Bronchial smooth muscle cell (primary cell): Measurements from ENCODE around the gene GAPDH. TPM values are rescaled to one million over a fixed set of nuclear protein-coding genes. Genes with fewer than 3 reads are reported as not detected.

Experiments
- total RNA-seq: library from RNA; depleted of rRNA; stranded (reverse); fragments of >200 nt; gene quantifications from 2 replicates; pipeline ENCODE4 v1.2.1, GENCODE V29; 2014

The GAPDH gene
- total RNA-seq = 6,052 and 6,940 TPM in 2 replicates

DNA sequence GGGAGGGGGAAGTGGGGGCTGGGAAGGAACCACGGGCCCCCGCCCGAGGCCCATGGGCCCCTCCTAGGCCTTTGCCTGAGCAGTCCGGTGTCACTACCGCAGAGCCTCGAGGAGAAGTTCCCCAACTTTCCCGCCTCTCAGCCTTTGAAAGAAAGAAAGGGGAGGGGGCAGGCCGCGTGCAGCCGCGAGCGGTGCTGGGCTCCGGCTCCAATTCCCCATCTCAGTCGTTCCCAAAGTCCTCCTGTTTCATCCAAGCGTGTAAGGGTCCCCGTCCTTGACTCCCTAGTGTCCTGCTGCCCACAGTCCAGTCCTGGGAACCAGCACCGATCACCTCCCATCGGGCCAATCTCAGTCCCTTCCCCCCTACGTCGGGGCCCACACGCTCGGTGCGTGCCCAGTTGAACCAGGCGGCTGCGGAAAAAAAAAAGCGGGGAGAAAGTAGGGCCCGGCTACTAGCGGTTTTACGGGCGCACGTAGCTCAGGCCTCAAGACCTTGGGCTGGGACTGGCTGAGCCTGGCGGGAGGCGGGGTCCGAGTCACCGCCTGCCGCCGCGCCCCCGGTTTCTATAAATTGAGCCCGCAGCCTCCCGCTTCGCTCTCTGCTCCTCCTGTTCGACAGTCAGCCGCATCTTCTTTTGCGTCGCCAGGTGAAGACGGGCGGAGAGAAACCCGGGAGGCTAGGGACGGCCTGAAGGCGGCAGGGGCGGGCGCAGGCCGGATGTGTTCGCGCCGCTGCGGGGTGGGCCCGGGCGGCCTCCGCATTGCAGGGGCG is at the start of gene GAPDH:
TSS of gene GAPDH (plus strand) at position 595 of the 772 bp plus-strand sequence. CDS start 316 bp downstream, outside the sequence.

DNA sequence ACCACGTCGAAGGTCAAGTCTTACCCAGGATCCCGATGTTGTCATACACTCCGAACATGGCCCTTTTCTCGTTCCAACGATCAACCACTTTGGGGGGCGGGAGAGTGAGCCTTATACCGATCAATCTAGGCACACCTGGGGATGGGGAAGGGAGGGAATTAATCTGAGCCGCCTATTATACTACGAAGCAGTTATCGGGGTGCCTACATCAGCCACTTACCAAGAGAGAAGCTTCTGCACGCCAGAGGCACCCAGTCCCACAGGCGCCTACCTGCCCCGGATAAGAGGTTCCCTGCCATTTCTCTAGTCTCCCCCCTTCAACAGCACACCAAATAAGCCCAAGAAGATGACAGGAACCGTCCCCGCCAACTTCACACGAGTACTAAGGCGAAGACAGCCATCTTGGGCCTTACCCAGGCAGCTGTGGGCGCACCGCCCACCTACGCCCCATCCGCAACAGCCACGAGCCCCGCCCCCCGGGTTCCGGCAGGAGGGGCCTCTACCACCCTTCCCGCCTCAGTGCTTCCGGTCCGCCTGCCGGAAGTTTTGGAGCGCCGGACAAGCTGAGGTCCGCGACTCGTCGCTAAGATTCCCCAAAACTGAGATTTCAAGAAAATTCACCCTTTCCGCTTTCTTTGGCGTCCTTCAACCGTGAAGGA is 41.4 kb upstream of the GAPDH start, which contains the start of gene MRPL51:
TSS of gene MRPL51 (minus strand) at position 425 of the 659 bp plus-strand sequence. CDS start at position 299, 126 bp downstream.

DNA sequence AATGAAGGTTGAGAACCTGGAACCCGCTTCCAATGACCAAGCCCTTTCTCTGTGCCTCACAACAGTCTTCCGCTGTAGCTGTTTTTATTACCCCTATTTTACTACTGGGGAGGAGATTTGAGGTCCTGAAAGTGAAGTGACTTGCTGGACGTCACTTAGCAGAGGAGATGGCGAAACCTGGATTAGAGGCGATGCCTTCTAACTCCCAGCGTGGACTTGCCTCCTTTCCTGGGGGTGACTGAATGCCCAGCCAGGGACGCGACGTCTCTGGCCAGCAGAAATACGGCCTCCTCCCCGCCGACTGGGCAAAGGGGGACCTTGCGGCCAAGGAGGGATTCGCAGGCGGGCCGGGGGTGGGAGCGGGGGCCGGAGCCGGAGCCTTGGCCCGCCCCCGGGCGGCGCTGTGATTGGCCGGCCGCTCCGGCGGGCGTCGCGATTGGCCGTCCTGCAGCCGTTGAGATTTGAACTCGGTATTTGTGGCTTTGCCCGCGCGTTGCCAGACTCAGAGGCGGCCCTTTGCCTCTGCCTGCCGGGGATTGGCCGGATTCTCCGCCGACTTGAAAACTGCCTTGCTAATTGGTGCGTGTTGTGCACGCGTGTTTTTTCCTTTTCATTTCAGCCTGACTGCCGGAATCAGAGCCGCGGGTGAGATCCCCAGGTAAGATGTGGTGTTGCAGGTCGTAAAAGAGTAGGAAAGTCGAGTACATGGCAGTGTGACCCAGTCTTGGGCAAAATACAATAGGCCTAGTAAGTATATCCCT is 40.6 kb upstream of the GAPDH start, which contains the start of gene NCAPD2:
TSS of gene NCAPD2 (plus strand) at position 606 of the 761 bp plus-strand sequence. CDS start 997 bp downstream, outside the sequence.

Other genes starting within 250 kb of the GAPDH start
- 0.09 and 0.63 TPM in 2 replicates for gene PLEKHG6, start 223.8 kb upstream of the GAPDH start, total RNA-seq
- gene TNFRSF1A, start 192.4 kb upstream of the GAPDH start, total RNA-seq = 104 and 106 TPM in 2 replicates
- 0.16 and 0.34 TPM in 2 replicates for gene SCNN1A, start 159.0 kb upstream of the GAPDH start, total RNA-seq
- gene LTBR, start 150.4 kb upstream of the GAPDH start, total RNA-seq = 40.0 and 40.4 TPM in 2 replicates
- gene CD27, start 89.6 kb upstream of the GAPDH start, total RNA-seq = 0.34 TPM in 1 of 2 replicates, not detected in the other
- gene TAPBPL, start 82.5 kb upstream of the GAPDH start, total RNA-seq = 11.0 and 15.4 TPM in 2 replicates
- gene VAMP1, start 63.8 kb upstream of the GAPDH start, total RNA-seq = 17.0 and 18.9 TPM in 2 replicates
- gene MRPL51, start 41.3 kb upstream of the GAPDH start, total RNA-seq = 115 and 174 TPM in 2 replicates
- 16.9 and 28.1 TPM in 2 replicates for gene NCAPD2, start 40.4 kb upstream of the GAPDH start, total RNA-seq
- gene IFFO1, start 21.5 kb downstream of the GAPDH start, total RNA-seq = 15.8 and 25.7 TPM in 2 replicates
- gene NOP2, start 33.8 kb downstream of the GAPDH start, total RNA-seq = 9.5 and 10.9 TPM in 2 replicates
- gene CHD4, start 72.9 kb downstream of the GAPDH start, total RNA-seq = 177 and 244 TPM in 2 replicates
- not detected in 2 replicates for gene LPAR5, start 101.4 kb downstream of the GAPDH start, total RNA-seq
- gene ACRBP, start 112.9 kb downstream of the GAPDH start, total RNA-seq = 0.16 and 0.34 TPM in 2 replicates
- gene ING4, start 128.6 kb downstream of the GAPDH start, total RNA-seq = 41.0 and 41.6 TPM in 2 replicates
- gene ZNF384, start 154.9 kb downstream of the GAPDH start, total RNA-seq = 9.6 and 10.8 TPM in 2 replicates
- 0.09 and 0.16 TPM in 2 replicates for gene PIANP, start 166.3 kb downstream of the GAPDH start, total RNA-seq
- gene COPS7A, start 189.5 kb downstream of the GAPDH start, total RNA-seq = 98.5 and 128 TPM in 2 replicates
- gene MLF2, start 218.6 kb downstream of the GAPDH start, total RNA-seq = 95.8 and 115 TPM in 2 replicates
- 59.3 and 88.7 TPM in 2 replicates for gene PTMS, start 231.8 kb downstream of the GAPDH start, total RNA-seq
- gene LAG3, start 238.0 kb downstream of the GAPDH start, total RNA-seq = 0.09 and 0.32 TPM in 2 replicates